HG03175 (cell line): Measurements from ENCODE around the gene P4HTM.
A peak's percentile ranks its signal among the peaks of the same experiment; 100 is the strongest.

Source experiments
- ATAC-seq: cut with Tn5 transposase; IDR thresholded peaks from one replicate; pipeline ENCODE4 v1.9.1; 2021; ENCODE audit warnings: mild to moderate bottlenecking, moderate library complexity; ENCODE audit not compliant: unreplicated experiment

Gene P4HTM, protein sequence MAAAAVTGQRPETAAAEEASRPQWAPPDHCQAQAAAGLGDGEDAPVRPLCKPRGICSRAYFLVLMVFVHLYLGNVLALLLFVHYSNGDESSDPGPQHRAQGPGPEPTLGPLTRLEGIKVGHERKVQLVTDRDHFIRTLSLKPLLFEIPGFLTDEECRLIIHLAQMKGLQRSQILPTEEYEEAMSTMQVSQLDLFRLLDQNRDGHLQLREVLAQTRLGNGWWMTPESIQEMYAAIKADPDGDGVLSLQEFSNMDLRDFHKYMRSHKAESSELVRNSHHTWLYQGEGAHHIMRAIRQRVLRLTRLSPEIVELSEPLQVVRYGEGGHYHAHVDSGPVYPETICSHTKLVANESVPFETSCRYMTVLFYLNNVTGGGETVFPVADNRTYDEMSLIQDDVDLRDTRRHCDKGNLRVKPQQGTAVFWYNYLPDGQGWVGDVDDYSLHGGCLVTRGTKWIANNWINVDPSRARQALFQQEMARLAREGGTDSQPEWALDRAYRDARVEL

GRCh38 chr3:48989796-48990635 is at the start of gene P4HTM:
Gene P4HTM, plus strand, starts transcription at chr3:48990241. Its CDS starts 16 bp downstream, at chr3:48990257.
- peak; percentile 60 for ATAC-seq

DNA sequence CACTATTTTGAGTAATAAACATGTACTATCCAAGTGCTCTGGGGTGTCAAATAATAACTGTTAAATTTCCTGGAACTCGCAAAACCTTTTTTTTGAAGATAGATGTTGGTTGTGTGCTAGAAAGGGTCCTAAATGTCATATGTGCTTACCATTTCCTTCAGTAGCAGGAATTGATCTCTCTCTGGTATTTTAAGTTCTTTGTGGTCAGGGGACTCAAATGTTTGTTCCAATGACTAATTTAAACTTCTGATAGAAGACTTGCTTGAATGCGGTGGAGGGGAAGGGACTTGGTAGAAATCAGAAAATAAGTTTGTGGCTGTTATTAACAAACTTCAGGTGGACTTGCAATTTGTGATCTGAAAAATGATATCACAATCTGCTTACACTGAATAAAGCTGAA is 44.6 kb upstream of the P4HTM start:
- no peak for ATAC-seq

DNA sequence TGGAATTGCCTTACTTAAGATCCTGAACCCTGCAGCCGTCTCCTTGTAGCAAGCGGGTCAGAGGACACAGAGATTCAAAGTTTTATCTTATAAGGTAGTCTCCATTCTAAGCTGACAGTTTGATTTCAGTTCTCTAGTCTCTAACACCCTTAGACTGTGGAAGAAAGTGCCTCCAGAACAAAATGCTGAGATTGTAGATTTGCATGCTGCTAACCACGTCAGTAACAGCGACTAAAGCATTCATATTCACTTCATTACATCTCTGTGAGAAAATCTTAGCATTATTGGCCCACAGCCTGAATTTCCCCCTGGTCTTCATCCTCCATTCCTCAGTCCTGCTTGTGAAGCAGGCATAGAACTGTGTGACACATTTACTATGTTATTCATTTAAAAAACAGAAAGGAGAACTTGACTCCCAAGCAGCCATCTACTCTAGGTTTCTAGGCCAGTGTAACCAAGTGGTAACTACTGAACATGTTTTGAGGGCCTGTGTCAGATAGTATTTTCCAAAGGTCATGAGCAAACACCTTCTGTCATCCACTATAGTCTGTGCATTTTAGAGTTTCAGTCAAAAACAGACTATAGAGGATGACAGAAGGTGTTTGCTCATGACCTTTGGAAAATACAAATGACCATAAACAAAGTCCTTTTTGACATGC is 44.0 kb upstream of the P4HTM start:
- ATAC-seq = no peak

DNA sequence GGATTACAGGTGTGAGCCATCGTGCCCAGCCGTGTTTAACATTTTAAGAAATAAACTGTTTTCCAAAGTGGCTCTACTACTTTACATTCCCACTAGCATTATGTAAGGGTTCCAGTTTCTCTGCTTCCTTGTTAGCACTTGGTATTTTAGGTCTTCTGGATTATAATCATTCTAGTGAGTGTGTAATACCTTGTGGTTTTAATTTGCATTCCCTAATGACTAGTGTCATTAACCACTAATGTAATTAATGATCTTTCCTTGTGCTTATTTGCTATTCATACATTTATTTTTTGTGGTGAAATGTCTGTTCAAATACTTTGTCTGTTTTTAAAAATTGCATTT is 40.7 kb upstream of the P4HTM start:
- no peak for ATAC-seq

GRCh38 chr3:48950051-48950450 is 40.0 kb upstream of the P4HTM start:
- ATAC-seq = no peak

DNA sequence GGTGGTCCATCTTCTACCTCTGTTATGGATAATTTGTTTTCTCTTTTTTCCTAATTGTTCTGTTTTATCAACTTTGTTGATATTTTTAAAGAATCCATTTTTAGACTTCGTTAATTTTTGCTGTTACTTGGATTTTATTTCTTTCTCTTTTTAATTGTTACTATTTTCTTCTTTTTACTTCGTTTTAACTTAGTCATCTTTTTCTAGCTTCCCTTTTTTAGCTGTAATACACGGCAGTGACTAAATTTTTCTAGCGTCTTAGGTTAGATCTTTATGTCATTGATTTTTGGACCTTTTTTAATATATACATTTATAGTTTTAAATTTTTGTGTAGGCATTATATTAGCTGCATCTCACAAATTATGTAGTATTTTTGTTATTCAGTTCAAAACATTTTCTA is 38.3 kb upstream of the P4HTM start:
- ATAC-seq = no peak

DNA sequence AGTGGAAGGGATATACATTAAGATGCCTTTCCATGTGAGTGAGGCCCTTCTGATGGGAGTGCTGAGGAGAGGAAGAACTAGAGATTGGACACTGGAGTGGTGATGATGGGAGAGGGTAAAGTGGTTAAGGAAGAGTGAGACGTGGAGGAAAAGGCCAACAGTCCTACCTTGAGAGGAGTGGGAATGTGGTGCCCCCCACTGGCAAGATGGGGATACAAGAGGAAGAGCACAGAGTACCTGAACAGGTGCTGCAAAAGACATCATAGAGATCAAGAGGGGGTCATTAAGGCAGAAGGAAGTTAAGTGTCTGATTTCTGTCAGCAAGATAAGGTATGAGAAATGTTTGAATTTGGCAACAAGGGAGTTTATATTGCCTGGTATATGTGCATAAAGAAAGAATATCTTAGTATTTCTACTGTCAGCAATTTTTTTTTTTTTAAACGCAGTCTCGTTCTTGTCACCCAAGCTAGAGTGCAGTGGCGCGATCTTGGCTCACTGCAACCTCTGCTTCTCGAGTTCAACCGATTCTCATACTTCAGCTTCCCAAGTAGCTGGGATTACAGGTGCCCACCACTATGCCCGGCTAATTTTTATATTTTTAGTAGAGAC is 37.4 kb upstream of the P4HTM start:
- no peak for ATAC-seq

GRCh38 chr3:48957006-48957705 is 32.9 kb upstream of the P4HTM start:
- ATAC-seq = no peak

DNA sequence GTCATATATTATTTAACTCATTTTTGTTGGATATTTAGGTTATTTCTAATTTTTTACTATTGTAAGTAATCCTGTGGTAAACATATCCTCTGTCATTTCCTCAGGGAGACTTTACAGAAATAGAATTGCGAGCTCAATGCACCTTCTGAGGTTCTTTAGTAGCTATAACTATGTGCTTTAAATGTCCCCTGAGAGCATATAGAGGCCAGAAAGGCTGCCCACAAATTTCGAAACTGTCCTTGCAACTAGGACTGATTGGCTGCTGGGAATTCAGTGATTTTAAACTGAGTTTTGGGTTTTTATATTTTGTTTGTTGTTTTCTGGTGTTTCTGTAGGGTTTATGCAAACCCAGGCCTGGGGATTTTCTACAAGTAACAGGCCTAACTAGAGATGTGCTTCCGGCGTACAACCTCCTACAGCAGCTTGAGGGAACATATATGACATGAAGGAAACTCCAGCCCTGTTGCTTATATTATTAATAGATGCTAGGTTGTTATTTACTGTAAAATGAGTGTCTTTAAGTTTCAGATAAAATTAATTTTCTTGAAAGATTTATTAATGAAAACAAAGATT is 29.1 kb upstream of the P4HTM start:
- ATAC-seq = no peak

GRCh38 chr3:48962340-48962739 is 27.7 kb upstream of the P4HTM start:
- ATAC-seq = no peak

DNA sequence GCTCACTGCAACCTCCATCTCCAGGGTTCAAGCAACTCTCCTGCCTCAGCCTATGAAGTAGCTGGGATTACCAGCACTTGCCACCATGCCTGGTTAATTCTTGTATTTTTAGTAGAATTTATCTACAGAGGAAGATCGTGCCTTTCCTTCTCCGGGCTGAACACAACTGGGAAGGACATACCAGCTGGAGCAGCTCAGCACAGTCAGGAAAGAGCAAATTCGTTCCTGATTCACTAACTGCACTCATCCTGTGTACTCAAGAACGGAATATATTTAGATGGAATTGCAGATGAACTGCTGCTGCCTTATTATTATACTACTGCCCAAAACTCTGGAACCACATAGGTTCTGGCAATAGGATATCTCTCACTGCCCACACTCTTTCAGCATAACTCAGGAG is 27.1 kb upstream of the P4HTM start:
- no peak for ATAC-seq

- ATAC-seq = no peak
Measured at GRCh38 chr3:48963591-48963990, 26.4 kb upstream of the P4HTM start.

DNA sequence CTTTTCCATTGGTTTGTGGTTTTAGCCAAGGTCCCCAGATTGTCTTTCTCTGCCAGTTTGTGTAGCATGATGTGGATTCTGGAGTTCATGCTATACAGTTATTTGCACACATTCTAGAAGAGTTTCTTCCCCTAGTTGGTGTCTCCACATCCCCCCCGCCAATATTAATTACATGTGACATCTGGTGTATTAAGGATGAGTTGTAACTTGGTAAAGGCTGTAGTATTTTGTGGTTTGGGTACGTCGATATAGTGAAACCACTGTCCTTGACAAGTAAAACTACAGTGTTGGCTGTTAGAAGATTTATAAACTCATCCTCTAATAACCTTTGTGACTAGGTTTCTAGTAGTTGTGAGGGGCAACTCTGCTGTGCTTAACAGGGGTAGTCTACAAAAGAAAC is 23.7 kb upstream of the P4HTM start:
- no peak for ATAC-seq

- ATAC-seq = no peak
Measured at GRCh38 chr3:48966876-48967361, 23.1 kb upstream of the P4HTM start.

DNA sequence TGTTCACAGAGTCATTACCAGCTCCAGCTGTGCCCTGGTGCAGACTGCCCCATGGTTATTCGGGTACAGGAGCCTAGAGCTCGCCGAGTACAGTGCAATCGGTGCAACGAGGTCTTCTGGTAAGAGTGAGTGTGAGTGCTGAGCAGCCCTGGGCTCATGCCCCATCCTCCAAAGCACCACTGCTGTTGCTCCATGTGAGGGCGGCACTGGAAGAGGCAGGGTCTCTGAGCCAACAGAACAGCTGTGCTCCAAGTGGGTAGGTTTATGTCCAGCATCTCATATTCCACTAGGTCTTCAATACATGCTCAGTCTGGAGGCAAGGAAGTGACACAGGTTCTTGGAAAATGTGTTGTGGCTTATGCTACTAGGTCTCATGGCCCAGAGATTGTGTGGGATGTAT is 19.5 kb upstream of the P4HTM start:
- no peak for ATAC-seq

GRCh38 chr3:48974076-48974864 is 15.8 kb upstream of the P4HTM start:
- no peak for ATAC-seq

- ATAC-seq = no peak
Measured at GRCh38 chr3:48979451-48979850, 10.6 kb upstream of the P4HTM start.

DNA sequence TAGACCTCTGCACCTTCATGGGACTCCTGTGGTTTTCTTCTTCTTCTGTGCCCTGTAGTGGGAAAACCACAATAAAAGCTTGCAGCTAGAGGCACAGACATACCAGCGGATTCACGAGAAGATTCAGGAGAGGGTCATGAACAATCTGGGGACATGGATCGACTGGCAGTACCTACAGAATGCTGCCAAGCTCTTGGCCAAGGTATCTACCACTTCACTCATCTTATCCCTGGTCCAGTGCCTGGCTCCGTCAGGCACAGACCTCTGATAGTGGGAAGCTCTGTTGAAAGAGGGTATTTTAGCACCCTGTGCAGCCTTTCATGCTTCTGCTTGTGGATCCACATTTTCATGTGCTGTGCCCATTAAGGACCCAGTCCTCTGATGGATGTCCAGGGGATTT is 9.7 kb upstream of the P4HTM start:
- ATAC-seq = no peak

GRCh38 chr3:48982016-48982415 is 8.0 kb upstream of the P4HTM start:
- ATAC-seq = no peak
